VCaP (cell line): ENCODE results near the gene KCNAB2.

Experiments used
- H3K27ac ChIP-seq: fragments of 450-650 bp; 2 replicates; pipeline ENCODE4 v1.5.1; 2017
- CTCF ChIP-seq: fragments of 450-650 bp; conservative IDR thresholded peaks from 2 replicates; pipeline ENCODE4 v1.5.1; 2017; ENCODE audit warnings: mild to moderate bottlenecking, moderate library complexity

The KCNAB2 gene

GRCh38 chr1:6027591-6027990 is 18.1 kb upstream of the KCNAB2 start:
- no peak for TF ChIP-seq CTCF
- no peak overlapping the region for H3K27ac ChIP-seq

- no peak overlapping the region for H3K27ac ChIP-seq
- TF ChIP-seq CTCF: no peak
Measured at GRCh38 chr1:6028042-6028850, 17.4 kb upstream of the KCNAB2 start.

- no peak overlapping the region for H3K27ac ChIP-seq
- no peak for TF ChIP-seq CTCF
Measured at GRCh38 chr1:6029351-6029750, 16.3 kb upstream of the KCNAB2 start.

GRCh38 chr1:6030132-6030531 is 15.6 kb upstream of the KCNAB2 start:
- no peak for TF ChIP-seq CTCF
- no peak overlapping the region for H3K27ac ChIP-seq

- no peak for TF ChIP-seq CTCF
- H3K27ac ChIP-seq: no peak overlapping the region
Measured at GRCh38 chr1:6030547-6031261, 15.0 kb upstream of the KCNAB2 start.

- no peak overlapping the region for H3K27ac ChIP-seq
- no peak for TF ChIP-seq CTCF
Measured at GRCh38 chr1:6033124-6033523, 12.6 kb upstream of the KCNAB2 start.

- no peak overlapping the region for H3K27ac ChIP-seq
- peak; percentile 75 for TF ChIP-seq CTCF
Measured at GRCh38 chr1:6033986-6034749, 11.5 kb upstream of the KCNAB2 start.
